GM12875 (cell line): ENCODE measurements around the gene CBX2.

Experiments used
- H3K4me3 ChIP-seq: one replicate; pipeline ENCODE4 v1.5.1; 2011; ENCODE audit warnings: low read depth, low read length, control low read depth
- CTCF ChIP-seq: IDR thresholded peaks from 2 replicates; pipeline ENCODE4 v1.5.1; 2011; ENCODE audit warnings: low read depth, mild to moderate bottlenecking, control low read depth, inconsistent platforms, low read length, moderate library complexity, borderline replicate concordance; ENCODE audit not compliant: insufficient read depth

The CBX2 gene

GRCh38 chr17:79785900-79786810 is 8.2 kb downstream of the CBX2 start:
- no peak overlapping the region for H3K4me3 ChIP-seq
- TF ChIP-seq CTCF = no peak

- no peak overlapping the region for H3K4me3 ChIP-seq
- no peak for TF ChIP-seq CTCF
Observed at GRCh38 chr17:79786930-79787643, 9.1 kb downstream of the CBX2 start.

GRCh38 chr17:79788455-79788854 is 10.5 kb downstream of the CBX2 start:
- TF ChIP-seq CTCF = no peak
- H3K4me3 ChIP-seq = no peak overlapping the region

- no peak overlapping the region for H3K4me3 ChIP-seq
- TF ChIP-seq CTCF = no peak
Observed at GRCh38 chr17:79788989-79789942, 11.3 kb downstream of the CBX2 start.

- TF ChIP-seq CTCF = peak; percentile 85
- no peak overlapping the region for H3K4me3 ChIP-seq
Observed at GRCh38 chr17:79789943-79790804, 12.2 kb downstream of the CBX2 start.
